NB4 (cell line): Measurements from ENCODE around the gene RAB3C.

Source experiments
- DNase-seq: peaks from one replicate; pipeline ENCODE4 v3.0.0; 2010; ENCODE audit warnings: low read depth
- H3K4me3 ChIP-seq: one replicate; pipeline ENCODE4 v1.5.1; 2011; ENCODE audit warnings: mild to moderate bottlenecking, low read depth, low read length, moderate library complexity
- CTCF ChIP-seq: IDR thresholded peaks from one replicate; pipeline ENCODE4 v1.5.1; 2012; ENCODE audit warnings: low read depth, low read length
- MAX ChIP-seq: IDR thresholded peaks from 2 replicates; pipeline ENCODE4 v1.6.1; 2011; ENCODE audit warnings: low read depth, low read length
- MYC ChIP-seq: IDR thresholded peaks from 2 replicates; pipeline ENCODE4 v1.6.1; 2011; ENCODE audit warnings: low read depth, low read length
- POLR2A ChIP-seq: IDR thresholded peaks from 2 replicates; pipeline ENCODE4 v1.6.1; 2011; ENCODE audit warnings: mild to moderate bottlenecking; ENCODE audit not compliant: insufficient read length; ENCODE audit errors: extremely low read depth

Gene RAB3C

GRCh38 chr5:58868931-58869330 lies 286.1 kb downstream of the RAB3C start:
- TF ChIP-seq MYC (no peak), POLR2A (no peak), MAX (no peak), CTCF (no peak)
- DNase-seq = no peak
- H3K4me3 ChIP-seq = no peak overlapping the region

GRCh38 chr5:58871648-58872242 lies 288.9 kb downstream of the RAB3C start:
- TF ChIP-seq CTCF = peak; percentile 49
- TF ChIP-seq POLR2A = no peak
- TF ChIP-seq MAX = no peak
- DNase-seq = peak; percentile 55
- H3K4me3 ChIP-seq = no peak overlapping the region

GRCh38 chr5:58872670-58873273 lies 289.9 kb downstream of the RAB3C start:
- no peak for DNase-seq
- TF ChIP-seq CTCF (no peak), MYC (no peak), MAX (no peak), POLR2A (no peak)
- no peak overlapping the region for H3K4me3 ChIP-seq

- no peak overlapping the region for H3K4me3 ChIP-seq
- DNase-seq = no peak
- TF ChIP-seq MAX = no peak
- no peak for TF ChIP-seq MYC
- no peak for TF ChIP-seq POLR2A
- TF ChIP-seq CTCF = no peak
Measured at GRCh38 chr5:58875599-58875998, 292.7 kb downstream of the RAB3C start.

GRCh38 chr5:58885260-58885659 lies 302.4 kb downstream of the RAB3C start:
- TF ChIP-seq MYC (no peak), CTCF (no peak), MAX (no peak), POLR2A (no peak)
- H3K4me3 ChIP-seq = no peak overlapping the region
- DNase-seq = no peak
